BE2C (cell line): ENCODE results near the gene SLC8B1.

Experiments used
- DNase-seq: peaks from one replicate; pipeline ENCODE4 v3.0.0-alpha.2; 2020
- H3K27me3 ChIP-seq: fragments of 250-450 bp; sonication (Bioruptor Pico); 2 replicates; pipeline ENCODE4 v1.5.1; 2020; ENCODE audit warnings: mild to moderate bottlenecking
- H3K36me3 ChIP-seq: fragments of 250-450 bp; sonication (Bioruptor Pico); 2 replicates; pipeline ENCODE4 v1.5.1; 2020; ENCODE audit warnings: mild to moderate bottlenecking
- H3K4me1 ChIP-seq: fragments of 250-450 bp; sonication (Bioruptor Pico); 2 replicates; pipeline ENCODE4 v1.5.1; 2020
- H3K4me3 ChIP-seq: 2 replicates; pipeline ENCODE4 v1.5.1; 2011; ENCODE audit warnings: low read depth, low read length
- H3K9me3 ChIP-seq: fragments of 250-450 bp; sonication (Bioruptor Pico); 2 replicates; pipeline ENCODE4 v1.5.1; 2020
- TF ChIP-seq, protein P1 (sequence below): IDR thresholded peaks from 2 replicates; pipeline ENCODE4 v1.5.1; 2012; ENCODE audit warnings: mild to moderate bottlenecking, low read depth, low read length

Gene SLC8B1

DNA sequence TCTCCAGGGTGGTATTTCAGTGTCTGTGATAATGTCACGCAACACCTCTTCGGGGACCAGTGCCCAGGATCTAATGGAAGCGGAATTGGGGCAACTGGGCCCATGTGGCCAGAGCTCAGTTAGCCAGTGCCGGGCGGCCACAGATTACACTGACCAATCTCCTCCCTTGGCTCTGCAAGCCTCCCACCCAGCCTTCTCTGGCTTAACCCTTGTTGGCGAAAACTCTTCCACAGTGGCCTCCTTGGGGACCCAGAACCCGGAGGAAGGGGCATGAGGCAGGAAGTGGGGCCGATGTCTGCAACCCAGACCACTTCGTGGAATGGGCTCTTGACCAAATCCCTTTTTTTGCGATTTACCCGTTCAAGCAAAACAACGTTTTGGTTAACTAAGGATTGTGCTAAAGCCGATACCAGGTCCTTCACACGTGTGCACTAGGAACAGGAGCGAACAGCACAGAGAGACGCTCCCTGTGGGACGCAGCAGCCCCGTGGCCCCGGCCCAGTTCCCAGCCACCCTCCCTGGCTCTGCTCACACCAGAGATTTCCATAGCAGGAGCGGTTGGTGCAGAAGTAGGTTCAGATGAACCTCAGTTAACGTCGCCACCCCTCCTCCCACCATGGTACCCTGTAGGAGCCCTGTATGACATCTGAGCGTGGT is 38.2 kb downstream of the SLC8B1 start:
- Histone ChIP-seq H3K4me3 (no peak overlapping the region), H3K36me3 (peaks cover 13% of the 10 kb centered on the region), H3K27me3 (no peaks in the 10 kb centered on the region), H3K9me3 (no peaks in the 10 kb centered on the region), H3K4me1 (no peaks in the 10 kb centered on the region)
- DNase-seq: no peak
- TF ChIP-seq, protein P1, sequence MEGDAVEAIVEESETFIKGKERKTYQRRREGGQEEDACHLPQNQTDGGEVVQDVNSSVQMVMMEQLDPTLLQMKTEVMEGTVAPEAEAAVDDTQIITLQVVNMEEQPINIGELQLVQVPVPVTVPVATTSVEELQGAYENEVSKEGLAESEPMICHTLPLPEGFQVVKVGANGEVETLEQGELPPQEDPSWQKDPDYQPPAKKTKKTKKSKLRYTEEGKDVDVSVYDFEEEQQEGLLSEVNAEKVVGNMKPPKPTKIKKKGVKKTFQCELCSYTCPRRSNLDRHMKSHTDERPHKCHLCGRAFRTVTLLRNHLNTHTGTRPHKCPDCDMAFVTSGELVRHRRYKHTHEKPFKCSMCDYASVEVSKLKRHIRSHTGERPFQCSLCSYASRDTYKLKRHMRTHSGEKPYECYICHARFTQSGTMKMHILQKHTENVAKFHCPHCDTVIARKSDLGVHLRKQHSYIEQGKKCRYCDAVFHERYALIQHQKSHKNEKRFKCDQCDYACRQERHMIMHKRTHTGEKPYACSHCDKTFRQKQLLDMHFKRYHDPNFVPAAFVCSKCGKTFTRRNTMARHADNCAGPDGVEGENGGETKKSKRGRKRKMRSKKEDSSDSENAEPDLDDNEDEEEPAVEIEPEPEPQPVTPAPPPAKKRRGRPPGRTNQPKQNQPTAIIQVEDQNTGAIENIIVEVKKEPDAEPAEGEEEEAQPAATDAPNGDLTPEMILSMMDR: no peak

DNA sequence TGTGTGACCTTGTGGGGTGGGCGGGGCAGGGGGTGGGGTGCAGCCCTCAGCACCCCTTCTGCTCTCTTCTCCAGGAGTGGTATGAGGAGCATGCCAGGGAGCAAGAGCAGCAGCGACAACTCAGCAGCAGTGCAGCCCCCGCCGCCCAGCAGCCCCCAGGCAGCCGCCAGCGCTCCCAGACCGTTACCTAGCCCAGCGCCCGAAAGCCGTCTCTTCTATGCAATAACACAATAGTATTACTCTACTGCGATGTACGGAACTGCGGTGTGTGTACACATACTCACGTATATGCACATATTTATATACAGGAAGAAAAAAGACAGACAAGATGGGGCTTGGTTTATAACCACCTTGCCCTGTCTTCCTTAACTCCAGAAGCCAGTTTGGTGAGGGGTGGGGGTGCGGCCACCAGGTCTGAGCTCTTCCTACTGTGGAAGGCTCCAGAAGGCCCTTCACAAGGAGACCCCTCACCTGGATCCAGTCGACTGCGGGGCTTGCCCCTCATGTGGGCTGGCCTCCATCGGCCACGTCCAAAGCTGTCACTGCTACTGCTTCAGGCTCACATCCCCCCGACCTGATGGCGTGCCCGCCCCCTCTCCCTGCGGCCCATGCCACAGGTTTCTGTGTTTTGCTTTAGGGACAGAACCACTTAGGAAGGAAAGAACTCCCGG is 38.9 kb downstream of the SLC8B1 start:
- Histone ChIP-seq H3K9me3 (no peaks in the 10 kb centered on the region), H3K27me3 (no peaks in the 10 kb centered on the region), H3K4me3 (no peak overlapping the region), H3K36me3 (peaks cover 14% of the 10 kb centered on the region), H3K4me1 (no peaks in the 10 kb centered on the region)
- TF ChIP-seq, protein P1: no peak
- DNase-seq: no peak

DNA sequence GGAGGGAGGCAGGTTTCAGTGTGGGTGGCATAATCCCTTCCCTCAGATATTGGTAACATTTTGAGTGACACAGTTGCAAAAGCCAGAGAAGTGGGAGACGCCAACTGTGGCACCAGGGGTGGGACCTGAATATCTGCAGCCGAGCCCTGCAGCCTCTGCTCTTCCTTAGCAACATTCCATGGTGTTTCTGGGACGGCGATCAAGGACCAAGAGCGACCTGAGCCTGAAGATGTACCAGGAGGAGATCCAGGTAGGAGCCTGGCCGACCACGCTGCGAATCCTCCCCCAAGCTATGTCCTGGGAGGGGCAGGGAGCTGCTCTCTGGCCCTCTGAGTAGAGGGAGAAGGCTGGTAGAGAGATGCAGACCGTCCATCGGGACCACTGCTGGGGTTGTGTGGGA is 41.8 kb downstream of the SLC8B1 start:
- Histone ChIP-seq H3K36me3 (peaks cover 29% of the 10 kb centered on the region), H3K4me1 (no peaks in the 10 kb centered on the region)
- DNase-seq: no peak

DNA sequence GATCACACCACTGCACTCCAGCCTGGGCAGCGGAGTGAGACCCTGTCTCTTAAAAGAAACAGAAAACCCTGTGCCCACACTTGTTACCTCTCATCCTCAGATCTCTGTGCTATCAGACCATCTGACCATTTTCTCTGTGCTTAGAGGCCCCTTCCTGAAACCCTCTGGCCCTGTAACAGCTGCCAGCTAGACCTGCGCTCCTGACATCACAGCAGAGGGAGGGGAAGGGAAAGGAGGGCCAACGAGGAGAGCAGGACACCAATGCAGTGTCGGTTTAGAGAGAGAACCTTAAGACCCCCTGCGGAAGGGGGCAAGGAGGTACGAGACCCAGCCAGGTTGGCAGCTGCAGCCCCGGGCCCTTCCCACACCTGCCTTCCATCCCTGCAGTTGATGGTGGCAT is 42.4 kb downstream of the SLC8B1 start:
- H3K9me3 ChIP-seq: no peaks in the 10 kb centered on the region
- peaks cover 30% of the 10 kb centered on the region for H3K36me3 ChIP-seq
- no peak for DNase-seq
- no peaks in the 10 kb centered on the region for H3K27me3 ChIP-seq
- TF ChIP-seq, protein P1: no peak
- H3K4me3 ChIP-seq: no peak overlapping the region
- no peaks in the 10 kb centered on the region for H3K4me1 ChIP-seq

More for the DNA sequence above, 41.8 kb downstream of the SLC8B1 start:
- TF ChIP-seq, protein P1: no peak
- no peaks in the 10 kb centered on the region for H3K27me3 ChIP-seq
- H3K9me3 ChIP-seq: no peaks in the 10 kb centered on the region
- no peak overlapping the region for H3K4me3 ChIP-seq

DNA sequence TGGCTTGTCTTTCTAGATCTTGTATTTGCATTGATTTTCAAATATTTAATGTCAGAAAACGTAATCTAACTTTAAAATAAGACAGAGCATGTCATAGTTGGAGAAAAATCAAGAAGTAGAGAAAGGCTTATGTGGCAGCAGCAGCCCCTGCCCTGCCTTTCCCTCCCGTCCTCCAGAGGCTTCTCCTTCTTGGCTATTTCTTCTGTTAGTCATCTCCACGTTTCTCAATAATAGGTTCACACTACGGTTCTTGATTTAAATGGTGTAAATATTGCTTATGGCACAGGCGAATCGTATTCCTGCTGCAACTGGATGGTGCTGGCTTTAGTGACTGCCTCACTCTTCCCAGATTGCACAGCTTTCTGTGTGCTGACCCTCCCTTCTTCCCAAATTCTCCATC is 42.8 kb downstream of the SLC8B1 start:
- no peaks in the 10 kb centered on the region for H3K4me1 ChIP-seq
- no peaks in the 10 kb centered on the region for H3K27me3 ChIP-seq
- DNase-seq: no peak
- TF ChIP-seq, protein P1: no peak
- peaks cover 30% of the 10 kb centered on the region for H3K36me3 ChIP-seq
- H3K4me3 ChIP-seq: no peak overlapping the region
- no peaks in the 10 kb centered on the region for H3K9me3 ChIP-seq

DNA sequence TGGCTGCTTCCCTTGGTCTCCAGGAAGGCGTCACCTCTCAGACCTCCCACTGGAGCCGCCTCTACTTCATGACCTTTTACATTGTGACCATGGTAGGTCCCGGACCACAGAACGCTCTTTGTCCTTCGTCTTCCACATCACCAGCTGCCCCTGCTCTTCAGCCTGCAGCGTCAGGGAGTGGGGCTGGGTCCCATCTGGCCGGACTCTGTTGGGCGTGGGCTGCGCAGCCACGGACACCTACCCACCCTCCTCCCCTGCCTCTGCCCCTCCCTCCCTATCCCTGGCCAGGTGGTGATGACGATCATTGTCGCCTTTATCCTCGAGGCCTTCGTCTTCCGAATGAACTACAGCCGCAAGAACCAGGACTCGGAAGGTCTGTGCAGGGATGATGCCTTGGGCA is 43.3 kb downstream of the SLC8B1 start:
- Histone ChIP-seq H3K4me3 (no peak overlapping the region), H3K4me1 (no peaks in the 10 kb centered on the region), H3K36me3 (peaks cover 28% of the 10 kb centered on the region), H3K27me3 (no peaks in the 10 kb centered on the region), H3K9me3 (no peaks in the 10 kb centered on the region)
- TF ChIP-seq, protein P1: no peak
- no peak for DNase-seq
